Fibroblast of skin of left biceps (primary cell): Measurements from ENCODE around the gene IL18BP.

Source experiments
- DNase-seq, 2 experiments: peaks; one replicate each; pipeline ENCODE4 v3.0.0-alpha.2; 2013; ENCODE audit warnings: low read depth in 2 of 2

Gene IL18BP

GRCh38 chr11:72045849-72046248, 47.1 kb downstream of the IL18BP start:
- no peak for DNase-seq

- no peak for DNase-seq
Measured at GRCh38 chr11:72048766-72049460, 50.2 kb downstream of the IL18BP start.
